Thoracic aorta (tissue), 2 donors: ENCODE measurements around the gene CUL4A. TPM values are rescaled to one million over a fixed set of nuclear protein-coding genes. Genes with fewer than 3 reads are reported as not detected.

Source experiments
- ATAC-seq: fragments of 150-250 bp; one replicate; pipeline ENCODE4 v1.8.0; 2017; ENCODE audit warnings: low read depth; ENCODE audit not compliant: insufficient number of reproducible peaks, low FRiP score
- DNase-seq: peaks from one replicate; pipeline ENCODE4 v3.0.0-alpha.2; 2020; ENCODE audit warnings: low spot score
- H3K27ac ChIP-seq, 2 donors: fragments of 200-600 bp; sonication (generic); 1 replicate in 1 of 2; 2 replicates in 1 of 2; pipeline ENCODE4 v1.5.1; 2016; ENCODE audit warnings: mild to moderate bottlenecking in 2 of 2, moderate library complexity in 2 of 2
- H3K27me3 ChIP-seq: fragments of 200-600 bp; sonication (generic); replicated peaks from 2 replicates; pipeline ENCODE4 v1.6.0; 2016; ENCODE audit warnings: mild to moderate bottlenecking; ENCODE audit not compliant: insufficient read depth
- H3K36me3 ChIP-seq: fragments of 200-600 bp; sonication (generic); one replicate; pipeline ENCODE4 v1.5.1; 2016
- H3K4me1 ChIP-seq, 2 donors: fragments of 200-600 bp; sonication (generic); 1 replicate in 1 of 2; 2 replicates in 1 of 2; pipeline versions ENCODE4 v1.5.1 to v1.6.0; 2016; ENCODE audit warnings: low read depth in 2 of 2, mild to moderate bottlenecking in 1 of 2; ENCODE audit not compliant: control insufficient read depth in 1 of 2
- H3K4me3 ChIP-seq: fragments of 200-600 bp; sonication (generic); 2 replicates; pipeline ENCODE4 v1.5.1; 2016; ENCODE audit warnings: mild to moderate bottlenecking
- H3K9me3 ChIP-seq: fragments of 200-600 bp; sonication (generic); 2 replicates; pipeline ENCODE4 v1.5.1; 2016
- CTCF ChIP-seq: fragments of 200-600 bp; sonication (generic); IDR thresholded peaks from one replicate; pipeline ENCODE4 v1.5.1; 2019; ENCODE audit warnings: antibody characterized with exemption
- total RNA-seq, 2 donors: library from RNA; depleted of rRNA; stranded (reverse); fragments of >200 nt; gene quantifications; one replicate each; pipeline versions ENCODE4 v1.1.0 to v1.2.3, GENCODE V29; 2016

Gene CUL4A
- total RNA-seq, 2 donors from 2014 or later, result 112 to 156 TPM

DNA sequence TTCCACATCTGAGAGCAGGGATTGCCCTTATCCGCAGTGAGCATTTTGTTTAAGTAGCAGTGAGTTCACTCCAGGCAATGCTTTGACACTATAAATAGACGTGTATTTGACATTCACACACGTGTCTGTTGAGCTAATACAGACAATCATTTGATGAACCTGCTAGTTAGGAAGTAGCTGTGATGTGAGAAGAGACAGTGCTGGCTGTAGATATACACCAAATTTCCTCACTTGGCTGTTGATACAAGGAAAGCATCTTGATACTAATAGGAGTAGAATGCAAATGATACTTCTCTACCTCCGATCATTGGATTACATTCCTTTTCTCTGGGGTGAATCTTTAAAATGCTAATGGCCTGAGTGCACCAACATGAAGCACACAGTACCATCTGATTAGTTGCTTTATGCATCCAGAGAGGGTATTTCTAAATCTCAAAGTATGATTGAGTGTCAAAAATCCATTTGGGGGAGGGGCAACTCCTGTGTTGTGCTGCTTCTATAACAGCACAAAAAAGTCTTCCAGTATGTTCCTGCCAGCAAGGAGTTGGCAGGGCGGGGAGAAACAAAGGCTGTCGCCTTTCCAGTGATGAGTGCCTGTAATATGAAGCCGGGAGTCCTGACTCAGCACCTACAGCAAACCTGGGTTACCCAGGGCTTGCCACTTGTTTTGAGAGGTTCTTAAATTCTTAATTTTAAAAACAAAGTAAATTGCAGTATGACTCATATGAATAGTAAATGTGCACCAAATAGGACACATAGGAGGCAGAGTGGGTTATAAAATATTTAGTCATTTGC, 7.0 kb downstream of the CUL4A start:
- ATAC-seq, result peak; percentile 55
- no peak for TF ChIP-seq CTCF
- Histone ChIP-seq H3K27me3 (no peaks in the 10 kb centered on the region), H3K4me3 (no peak overlapping the region), H3K4me1 (peaks cover 13 to 38% of the 10 kb centered on the region in 2 donors), H3K9me3 (no peaks in the 10 kb centered on the region), H3K36me3 (peaks cover 8% of the 10 kb centered on the region), H3K27ac (no peak overlapping the region)
- no peak for DNase-seq

GRCh38 chr13:113218586-113218985, 9.2 kb downstream of the CUL4A start:
- ATAC-seq, result no peak
- Histone ChIP-seq H3K4me1 (peaks cover 12 to 27% of the 10 kb centered on the region in 2 donors), H3K36me3 (peaks cover 8% of the 10 kb centered on the region), H3K9me3 (no peaks in the 10 kb centered on the region), H3K27ac (no peak overlapping the region), H3K27me3 (no peaks in the 10 kb centered on the region), H3K4me3 (no peak overlapping the region)
- no peak for DNase-seq
- TF ChIP-seq CTCF, result no peak

GRCh38 chr13:113219256-113219940, 10.0 kb downstream of the CUL4A start:
- H3K27ac ChIP-seq, result no peak overlapping the region
- DNase-seq, result no peak
- no peak overlapping the region for H3K4me3 ChIP-seq
- no peak for TF ChIP-seq CTCF
- H3K9me3 ChIP-seq, result no peaks in the 10 kb centered on the region
- peaks cover 10% of the 10 kb centered on the region for H3K36me3 ChIP-seq
- no peaks in the 10 kb centered on the region for H3K27me3 ChIP-seq
- H3K4me1 ChIP-seq, result peaks cover 12 to 25% of the 10 kb centered on the region in 2 donors
- no peak for ATAC-seq

- peaks cover 14% of the 10 kb centered on the region for H3K36me3 ChIP-seq
- no peak for ATAC-seq
Measured at GRCh38 chr13:113220141-113220598, 10.8 kb downstream of the CUL4A start.

More at GRCh38 chr13:113220141-113220598, 10.8 kb downstream of the CUL4A start:
- no peak for TF ChIP-seq CTCF
- H3K27me3 ChIP-seq, result no peaks in the 10 kb centered on the region
- H3K9me3 ChIP-seq, result no peaks in the 10 kb centered on the region
- H3K27ac ChIP-seq, result no peak overlapping the region
- no peak for DNase-seq
- no peak overlapping the region for H3K4me3 ChIP-seq
- peaks cover 7 to 19% of the 10 kb centered on the region in 2 donors for H3K4me1 ChIP-seq
